ENCODE measurements around the gene MPP7.

MPP7 gene

DNA sequence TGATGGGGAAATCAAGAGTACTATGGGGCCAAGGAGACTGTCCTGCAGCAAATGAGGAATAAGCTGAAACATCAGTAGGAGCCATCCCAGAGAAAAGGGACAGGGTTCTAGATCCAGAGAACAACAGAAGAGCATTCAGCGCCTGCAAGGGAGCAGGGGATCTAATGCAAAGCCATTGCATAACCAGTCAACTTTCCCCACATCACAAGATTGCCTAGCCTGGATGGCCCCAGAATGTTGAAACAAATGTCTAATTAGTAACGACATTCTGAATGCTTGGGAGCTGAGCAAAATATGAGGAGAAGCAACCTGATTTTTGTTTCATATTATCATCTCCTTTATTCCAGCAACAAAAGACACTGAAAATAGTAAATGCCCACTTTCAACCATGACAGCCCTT, 2.7 kb upstream of the MPP7 start:
- peak; percentile 47 to 64 (median 52) for DNase-seq

DNA sequence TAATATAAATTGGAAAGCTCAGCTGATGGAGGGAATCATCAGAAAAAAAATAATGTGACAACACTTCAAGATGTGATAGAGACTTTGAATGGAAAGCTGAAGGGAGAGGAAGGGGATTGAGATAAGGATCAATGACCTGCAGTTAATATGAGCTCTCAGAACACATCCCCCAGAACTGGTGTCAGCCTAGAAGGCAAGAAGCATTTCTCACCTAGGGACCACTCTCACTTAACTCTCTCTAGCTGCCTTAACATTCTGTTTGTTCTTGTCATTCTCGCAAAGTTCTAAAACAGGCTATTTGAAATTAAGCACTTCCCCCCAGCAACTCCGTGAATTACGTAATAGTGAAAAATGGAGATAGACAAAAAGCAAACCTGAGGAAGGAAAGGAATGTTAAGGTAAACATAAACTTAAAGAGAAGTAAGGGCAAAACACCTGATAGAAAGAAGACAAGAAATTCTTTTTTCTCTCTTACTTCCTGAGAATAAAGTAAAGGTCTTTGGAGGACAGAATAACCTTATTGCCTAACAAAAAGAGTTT, 1.2 kb upstream of the MPP7 start:
- no peak for DNase-seq

DNA sequence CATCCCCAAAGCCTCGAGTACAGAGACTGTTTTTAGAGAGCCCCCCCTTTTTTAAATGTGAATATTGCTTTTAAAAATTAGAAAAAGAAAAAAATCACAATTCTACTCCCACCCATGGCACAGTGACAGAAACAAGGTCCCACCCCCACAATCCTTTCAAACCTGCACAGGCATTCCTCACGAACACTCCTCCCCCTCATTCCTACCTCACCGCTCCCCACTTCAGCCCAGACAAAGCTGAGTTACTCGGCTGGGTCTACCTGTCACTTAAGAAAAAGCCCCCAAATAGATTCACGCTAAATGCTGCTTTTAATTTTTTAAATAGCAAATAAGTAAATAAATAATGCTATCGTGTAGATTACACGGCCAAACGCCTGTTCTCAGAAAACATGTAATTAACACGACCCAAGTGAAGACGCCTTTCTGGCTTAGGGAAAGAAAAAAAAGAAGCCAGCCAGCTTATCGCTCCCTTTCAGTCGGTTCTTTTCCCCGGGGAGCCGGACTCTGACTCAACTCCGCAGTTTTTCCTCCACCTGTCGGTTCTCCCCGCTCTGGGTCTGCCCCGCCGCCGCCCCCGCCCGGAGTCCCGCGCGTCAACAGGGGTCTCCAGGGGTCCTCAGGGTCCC, 739 bp downstream of the MPP7 start:
- DNase-seq: no peak

DNA sequence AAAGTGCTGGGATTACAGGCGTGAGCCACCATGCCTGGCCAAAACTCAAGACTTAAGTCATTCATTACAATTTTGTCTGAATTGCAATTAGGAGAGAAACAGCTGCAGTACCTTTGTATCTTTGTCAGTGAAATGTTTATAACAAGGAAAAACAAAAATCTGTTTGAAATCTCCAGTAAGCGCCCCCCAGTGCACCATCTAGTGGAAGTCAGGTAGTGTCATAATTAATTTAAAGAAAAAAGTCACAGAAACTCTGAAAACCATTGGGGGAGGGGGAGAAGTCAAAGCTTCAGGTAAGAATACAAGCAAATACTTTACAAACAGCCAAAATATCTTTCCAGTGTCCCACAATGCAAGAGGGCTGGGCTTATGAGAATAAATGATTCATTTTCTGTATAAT, 2.8 kb downstream of the MPP7 start:
- DNase-seq: no peak

DNA sequence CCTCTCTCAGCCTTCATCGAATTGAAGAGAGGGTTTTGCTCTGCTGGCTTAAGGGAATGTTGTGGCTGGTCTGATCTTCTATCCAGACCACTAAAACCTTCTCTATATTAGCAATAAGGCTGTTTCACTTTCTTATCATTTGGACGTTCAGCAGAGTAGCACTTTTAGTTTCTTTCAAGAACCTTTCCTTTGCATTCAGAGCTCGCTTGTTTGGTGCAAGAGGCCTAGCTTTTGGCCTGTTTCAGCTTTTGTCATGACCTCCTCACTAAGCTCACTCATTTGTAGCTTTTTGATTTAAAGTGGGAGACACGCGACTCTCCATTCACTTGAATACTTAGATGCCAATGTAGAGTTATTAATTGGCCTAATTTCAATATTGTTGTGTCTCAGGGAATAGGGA, 3.9 kb downstream of the MPP7 start:
- DNase-seq: no peak

DNA sequence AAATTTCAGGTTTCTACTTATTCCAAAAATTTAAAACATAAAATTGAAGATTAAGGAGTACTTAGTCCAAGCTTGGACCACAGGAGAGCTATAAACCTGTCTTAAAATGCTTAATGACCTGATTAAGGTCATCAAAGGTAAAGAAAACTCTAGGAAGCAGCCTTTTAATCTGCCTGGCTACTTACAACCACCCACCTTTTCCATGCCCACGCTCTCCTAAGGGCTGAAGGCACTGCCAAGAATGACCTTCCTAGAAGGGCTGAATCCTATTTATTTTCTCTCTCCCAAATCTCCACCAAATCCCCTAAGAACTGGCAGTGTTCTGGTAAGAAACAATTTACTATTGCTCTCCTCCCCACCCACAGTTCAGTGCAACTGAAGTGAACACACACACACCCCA, 6.8 kb downstream of the MPP7 start:
- no peak for DNase-seq

DNA sequence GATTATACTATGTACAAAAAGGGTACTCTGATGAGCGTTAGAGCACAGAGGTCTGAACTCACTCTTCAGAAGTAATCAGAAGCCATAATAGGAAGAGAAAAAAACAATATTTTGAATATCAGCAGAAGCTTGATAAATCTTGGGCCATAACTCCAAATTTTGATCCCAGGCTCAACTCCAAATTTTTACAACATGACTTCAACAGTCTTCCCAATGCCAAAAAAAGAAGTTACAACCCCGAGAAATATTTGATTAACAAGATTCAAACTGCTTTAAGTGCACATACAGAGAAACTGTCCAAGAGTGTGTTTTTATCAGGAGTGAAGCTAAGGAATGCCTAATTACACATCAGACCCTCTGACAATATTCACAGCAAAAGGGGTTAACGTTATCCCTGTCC, 7.5 kb downstream of the MPP7 start:
- DNase-seq: no peak

DNA sequence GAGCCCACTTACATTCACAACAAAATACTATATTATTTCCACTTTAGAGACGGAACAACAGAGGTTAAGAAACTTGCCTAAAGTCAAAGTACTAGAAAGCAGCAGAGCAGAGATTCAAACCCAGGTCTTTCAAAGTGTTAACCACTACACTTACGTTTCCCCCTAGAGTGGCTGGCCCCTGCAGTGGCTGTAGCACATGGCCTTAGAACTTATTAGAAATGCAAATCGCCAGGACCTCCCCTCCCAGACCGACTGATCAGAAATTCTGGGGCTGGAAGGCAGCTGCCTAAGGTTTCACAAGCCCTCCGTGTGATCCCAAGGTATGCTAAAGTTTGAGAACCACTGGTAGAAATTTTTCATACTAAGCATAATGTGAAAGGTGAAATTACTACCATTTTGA, 8.1 kb downstream of the MPP7 start:
- DNase-seq: no peak

DNA sequence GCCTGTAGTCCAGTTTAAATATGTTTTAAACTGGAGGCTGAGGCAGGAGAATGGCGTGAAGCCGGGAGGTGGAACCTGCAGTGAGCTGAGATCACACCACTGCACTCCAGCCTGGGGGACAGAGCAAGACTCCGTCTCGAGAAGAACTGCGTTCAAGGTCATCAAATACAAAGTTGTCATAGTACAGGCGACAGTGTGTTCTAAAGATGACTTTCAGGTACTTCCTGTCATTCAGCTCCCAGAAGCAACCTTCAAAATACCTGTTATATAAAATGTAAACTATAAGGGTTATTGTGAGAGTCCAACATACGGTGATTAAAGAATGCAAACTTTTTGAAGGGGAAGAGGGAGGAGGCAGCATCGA, 8.7 kb downstream of the MPP7 start:
- no peak for DNase-seq

DNA sequence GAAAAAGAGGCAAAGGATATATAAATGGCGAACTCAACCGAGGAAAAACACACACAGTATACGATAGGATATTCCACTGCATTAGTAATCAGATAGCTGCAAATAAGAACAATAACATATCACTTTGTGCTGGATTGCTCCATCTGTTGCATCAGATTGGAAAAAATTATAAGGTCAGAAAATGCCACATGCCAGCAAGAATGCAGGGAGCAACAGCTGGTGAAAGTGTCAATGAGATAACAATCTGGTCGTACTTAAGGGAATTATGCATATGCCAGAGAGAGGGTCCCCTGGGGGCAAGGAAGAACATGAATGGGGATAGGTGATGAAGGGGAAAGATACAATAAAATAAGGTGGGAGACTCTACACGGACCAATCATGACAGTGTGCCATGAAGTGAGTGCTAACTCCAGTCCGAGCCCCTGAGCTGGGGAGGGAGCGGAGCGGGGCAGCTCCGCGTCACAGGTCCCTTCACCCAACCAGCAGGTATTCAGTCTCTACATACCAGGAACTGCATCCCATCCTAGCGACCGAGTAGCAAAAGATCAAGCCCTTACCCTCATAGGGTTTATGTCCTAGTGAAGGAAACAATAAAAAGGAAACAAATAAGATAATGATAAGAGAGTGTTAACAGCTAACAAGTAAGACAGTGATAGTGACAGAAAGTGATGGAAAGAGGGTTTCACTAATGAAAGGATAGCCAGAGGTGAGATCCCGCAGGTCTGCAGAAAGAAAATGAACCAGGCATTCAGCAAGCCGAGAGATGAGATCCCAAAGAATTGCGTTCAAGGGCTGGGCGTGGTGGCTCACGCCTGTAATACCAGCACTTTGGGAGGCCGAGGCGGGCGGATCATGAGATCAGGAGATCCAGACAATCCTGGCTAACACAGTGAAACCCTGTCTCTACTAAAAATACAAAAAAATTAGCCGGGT, 9.4 kb downstream of the MPP7 start:
- DNase-seq: no peak

DNA sequence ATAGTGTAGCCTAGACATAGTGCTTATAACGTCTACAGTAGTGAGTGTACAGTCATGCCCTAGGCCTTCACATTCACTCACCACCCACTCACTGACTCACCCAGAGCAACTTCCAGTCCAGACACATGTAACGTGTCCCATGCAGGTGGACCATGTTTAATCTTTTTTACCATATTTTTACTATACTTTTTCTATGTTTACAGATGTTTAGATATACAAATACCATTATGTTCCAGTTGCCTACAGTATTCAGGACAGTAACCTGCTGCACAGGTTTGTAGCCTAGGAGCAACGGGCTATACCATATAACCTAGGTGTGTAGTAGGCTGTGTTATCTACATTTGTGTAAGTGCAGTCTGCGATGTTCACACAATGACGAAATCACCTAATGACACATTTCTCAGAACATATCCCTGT, 11.0 kb downstream of the MPP7 start:
- DNase-seq: peak; percentile 59 to 75 (median 66)

DNA sequence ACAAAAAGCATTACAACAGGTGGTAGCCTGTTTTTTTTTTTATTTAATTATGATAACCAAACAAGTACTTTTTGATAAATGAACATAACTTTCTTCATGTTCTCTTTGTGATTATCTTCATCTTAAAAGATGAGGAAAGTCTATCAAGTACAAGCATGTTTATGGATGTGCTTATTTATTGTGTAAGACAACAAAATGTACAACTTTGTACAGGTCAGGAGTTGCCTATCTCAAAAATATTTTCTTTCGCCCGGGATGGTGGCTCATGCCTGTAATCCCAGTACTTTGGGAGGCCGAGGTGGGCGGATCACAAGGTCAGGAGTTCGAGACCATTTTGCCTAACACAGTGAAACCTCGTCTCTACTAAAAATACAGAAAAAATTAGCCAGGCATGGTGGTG, 17.0 kb downstream of the MPP7 start:
- no peak for DNase-seq

DNA sequence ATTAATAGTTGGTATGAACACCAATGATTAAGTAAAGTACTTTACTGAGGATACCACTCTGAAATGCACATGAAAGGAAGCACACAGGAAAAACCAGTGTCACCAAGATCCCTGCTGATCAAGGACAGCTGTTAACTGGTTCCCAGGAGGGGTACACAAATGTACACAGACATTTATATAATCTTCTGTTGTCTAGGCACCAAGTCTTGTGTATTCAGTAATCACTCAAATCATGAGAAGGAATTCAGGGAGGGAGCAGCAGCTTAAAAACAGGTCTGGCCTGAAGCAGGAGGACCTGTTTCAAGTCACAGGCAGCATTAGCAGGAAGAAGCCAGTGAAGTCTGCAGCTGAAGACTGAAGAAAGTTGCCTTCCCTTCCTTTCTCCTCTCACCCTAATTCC, 18.7 kb downstream of the MPP7 start:
- no peak for DNase-seq

DNA sequence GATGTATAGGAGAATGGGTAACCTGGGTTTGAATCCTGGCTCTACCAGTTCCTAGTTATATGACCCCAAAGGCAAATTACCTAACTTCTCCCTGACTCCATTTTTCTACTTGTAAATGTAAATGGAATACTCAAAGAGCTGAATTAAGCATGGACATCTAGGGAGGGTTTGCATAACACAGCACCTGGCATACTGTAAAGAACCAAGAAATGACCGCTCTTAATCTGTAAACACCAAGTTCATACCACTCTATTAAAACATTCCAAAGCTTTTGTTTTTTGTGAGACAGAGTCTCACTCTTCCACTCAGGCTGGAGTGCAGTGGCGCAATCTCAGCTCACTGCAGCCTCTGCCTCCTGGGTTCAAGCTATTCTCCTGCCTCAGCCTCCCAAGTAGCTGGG, 19.6 kb downstream of the MPP7 start:
- DNase-seq: no peak

DNA sequence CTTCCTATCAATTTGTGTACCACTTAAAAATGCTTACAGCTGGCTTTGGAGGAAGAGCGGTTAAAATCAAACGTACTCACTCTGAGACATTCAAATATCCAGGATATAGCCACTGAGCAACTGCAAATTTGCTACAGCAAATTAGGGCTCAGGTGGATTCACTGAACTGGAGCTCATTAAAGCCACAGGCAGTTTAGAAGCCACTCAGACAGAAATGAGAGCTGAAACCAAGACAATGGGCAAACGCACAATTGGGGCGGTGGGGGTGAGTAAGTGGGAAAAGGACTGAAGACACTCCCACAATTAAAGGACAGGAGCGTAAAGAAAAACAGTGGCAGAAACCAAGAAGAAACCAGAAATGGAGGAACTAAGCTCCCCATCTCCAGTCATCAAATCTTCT, 20.5 kb downstream of the MPP7 start:
- DNase-seq: no peak

DNA sequence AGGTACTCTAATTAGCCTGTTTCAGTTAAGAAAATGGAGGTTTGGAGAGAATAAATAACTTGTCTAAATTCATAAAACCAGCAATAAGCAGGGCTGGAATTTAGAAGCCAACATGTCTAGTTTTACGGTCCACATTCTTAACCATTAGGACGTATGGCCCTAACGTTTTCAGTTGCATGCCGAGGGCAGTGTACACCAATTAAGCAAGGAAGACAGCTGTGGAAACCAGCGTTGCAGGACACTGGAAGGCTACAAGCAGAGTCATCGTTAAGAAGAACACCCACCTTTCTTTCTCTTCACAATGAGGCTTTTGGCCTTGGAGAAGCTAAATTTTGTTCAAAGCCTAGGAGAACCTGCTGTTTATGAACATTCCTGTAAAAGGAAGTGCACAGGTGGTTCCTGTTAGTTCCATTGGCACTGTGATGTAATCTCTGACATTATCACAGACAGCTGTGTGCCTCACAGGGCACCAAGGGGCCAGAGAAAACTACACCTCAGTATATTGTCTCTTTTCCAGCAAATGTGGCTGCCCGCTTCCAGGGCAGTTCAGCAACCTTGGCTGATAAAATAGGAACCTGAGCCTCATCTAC, 21.0 kb downstream of the MPP7 start:
- DNase-seq: no peak

DNA sequence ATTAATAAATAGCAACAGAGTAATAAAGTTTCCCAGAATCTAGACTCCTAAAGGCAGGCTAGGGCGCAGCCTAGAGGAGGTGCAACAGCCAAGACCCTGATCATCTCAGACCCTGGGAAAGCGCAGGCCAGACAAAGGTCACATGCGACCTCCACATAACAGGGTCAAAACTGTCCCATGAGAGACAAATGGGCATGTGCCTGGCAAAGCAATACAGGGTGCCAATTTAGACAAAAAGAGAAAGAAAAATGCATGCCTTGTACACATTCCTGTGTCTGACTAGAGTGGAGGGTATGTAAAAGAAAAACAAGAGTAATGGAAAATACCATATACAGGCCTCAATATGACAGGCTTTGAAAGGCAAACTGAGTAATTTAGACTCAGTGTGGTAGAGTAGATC, 22.2 kb downstream of the MPP7 start:
- no peak for DNase-seq

DNA sequence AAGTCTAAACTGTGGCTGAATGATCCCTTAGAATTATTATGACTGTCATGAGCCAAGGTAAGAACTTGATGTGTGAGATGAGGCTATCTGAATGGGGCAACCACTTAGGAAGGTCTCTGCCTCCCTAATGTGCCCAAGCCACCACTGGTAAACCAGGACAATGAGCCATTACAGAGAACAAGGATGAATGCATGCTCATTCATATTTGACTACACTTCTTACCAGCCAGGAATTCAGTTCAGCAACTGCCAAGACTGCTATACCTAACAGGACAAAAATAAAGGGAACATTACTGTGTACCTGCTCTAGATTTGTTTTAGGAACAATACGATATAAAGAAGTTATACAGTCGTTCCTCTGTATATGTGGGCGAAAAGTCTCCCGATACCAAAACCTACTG, 23.0 kb downstream of the MPP7 start:
- DNase-seq: no peak

DNA sequence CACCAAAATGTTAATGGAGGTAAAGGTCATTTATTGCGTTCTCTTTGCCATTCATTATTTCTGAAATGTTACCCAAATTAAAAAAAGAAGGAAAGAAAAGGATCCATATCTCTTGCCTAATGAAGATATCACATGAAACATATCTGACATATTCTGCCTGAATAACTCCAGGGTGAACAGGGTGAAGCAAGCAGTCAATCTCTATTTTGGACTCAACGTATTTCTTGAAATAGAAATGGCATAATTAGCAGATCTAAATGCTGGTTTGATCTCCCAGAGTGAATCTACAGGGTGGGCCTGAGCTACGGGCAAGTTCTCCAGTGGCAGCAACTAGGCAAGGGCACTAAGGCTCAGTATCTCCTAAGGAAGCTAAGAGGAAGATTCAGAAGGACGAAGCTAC, 24.0 kb downstream of the MPP7 start:
- no peak for DNase-seq

DNA sequence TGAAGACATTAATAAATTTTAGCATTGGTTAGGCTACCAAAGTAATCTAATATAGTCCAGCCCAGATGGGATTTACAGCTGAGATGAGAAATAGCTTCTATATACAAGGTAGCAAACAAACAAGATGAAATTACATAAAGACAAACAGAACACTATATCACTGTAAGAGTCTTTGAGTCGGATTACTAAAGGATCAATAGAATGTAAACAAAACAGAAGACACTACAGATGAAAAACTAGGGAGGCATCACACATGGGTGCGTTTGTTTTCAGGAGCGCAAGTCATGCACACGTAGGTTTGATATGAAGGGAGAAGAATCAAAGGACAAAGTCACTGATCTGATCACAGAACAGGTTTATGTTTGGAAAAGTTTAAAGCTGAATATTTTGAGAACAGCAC, 26.5 kb downstream of the MPP7 start:
- no peak for DNase-seq

DNA sequence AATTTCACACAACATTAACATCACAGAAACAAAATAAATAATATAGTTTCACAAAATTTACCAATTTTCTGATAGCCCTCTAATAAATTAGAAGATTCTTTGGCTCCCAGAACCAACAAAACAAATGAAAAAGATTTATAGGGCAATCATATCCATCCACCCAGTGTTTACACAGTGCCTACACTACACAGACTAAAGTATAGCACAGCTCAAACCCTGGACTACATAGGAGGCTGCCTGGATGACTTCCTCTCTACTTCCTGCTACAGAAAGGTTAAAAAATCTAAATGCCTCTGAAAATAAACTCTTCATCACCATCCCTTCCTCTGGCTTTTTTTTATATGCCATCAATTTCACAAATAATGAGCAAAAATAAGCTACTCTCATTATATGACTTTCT, 28.4 kb downstream of the MPP7 start:
- no peak for DNase-seq

DNA sequence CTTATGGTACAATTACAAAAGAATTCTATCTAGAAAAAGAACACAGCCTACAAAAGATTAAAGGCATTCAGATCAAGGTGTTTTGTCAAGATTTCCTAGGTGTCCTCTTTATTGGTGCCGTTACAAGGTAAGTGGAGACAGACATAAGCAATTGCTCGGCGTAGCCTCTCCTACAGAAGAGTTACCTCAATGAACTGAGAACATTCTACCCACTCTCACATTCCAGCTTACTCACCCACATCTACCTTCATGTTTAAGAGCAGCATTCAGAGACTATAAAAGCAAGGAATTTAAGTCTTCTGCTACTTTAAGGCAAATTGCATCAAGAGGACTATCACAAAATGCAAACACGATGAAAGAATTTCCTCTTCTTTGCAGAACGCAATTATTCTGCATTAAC, 29.5 kb downstream of the MPP7 start:
- DNase-seq: no peak

DNA sequence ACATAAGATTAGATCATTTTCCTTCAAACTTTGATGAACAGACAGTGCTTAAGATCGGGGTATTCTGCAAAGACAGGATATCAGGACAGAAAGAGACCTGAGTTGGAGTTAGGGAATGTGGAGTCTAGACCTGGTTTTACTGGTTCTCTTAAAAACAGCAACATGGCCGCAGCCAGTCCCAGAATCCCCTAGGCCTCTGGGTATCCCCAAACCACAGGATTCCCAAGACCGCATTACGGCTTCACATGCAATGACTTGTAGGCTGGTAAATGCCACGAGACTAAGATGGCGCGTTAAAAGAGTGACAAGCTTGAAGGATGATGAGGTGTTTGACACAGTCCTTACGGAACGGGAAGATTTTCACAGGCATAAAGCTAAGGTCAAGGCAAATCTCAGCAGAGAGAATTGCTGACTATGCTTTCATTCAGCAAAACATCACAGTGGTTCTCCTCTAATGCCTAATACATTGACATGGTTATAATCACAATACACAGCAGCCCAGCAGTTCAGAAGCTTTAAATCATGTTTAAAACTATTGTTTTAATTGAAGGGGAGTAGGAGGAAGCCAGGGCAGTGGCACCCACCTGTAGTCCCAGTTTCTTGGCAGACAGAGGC, 32.9 kb downstream of the MPP7 start:
- no peak for DNase-seq

All from suppressor macrophage (primary cell).